ENCODE data around the gene KLHDC4. TPM values are rescaled to one million over a fixed set of nuclear protein-coding genes. Genes with fewer than 3 reads are reported as not detected.
A peak's percentile ranks its signal among the peaks of the same experiment; 100 is the strongest.

KLHDC4 gene
- total and polyA plus RNA-seq, 2 donors (not counting 1 experiment from before 2014, with no cell fraction given) = 51.3 to 90.8 TPM

DNA sequence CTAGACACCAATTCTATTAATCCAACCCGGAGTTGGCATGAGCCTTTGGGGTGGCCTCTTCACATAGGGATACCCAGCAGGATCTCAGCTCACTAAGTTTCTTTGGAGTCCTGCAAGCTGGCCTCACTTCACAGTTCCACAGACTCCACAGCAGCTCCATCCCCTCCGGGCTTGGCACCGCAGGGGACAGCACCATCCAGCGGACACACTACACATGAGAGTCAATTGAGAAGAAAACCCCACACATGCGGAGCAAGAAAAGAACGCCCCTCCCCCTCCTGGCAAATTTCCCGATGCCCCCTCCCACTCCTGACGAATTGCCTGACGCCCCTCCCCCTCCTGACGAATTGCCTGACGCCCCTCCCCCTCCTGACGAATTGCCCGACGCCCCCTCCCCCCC lies 31.1 kb downstream of the KLHDC4 start:
- Mint-ChIP-seq H3K27me3 (no peaks in the 10 kb centered on the region), H3K27ac (no peak overlapping the region), H3K4me1 (no peaks in the 10 kb centered on the region), H3K4me3 (no peak overlapping the region), H3K9me3 (ENCODE audit: insufficient read depth) (no peaks in the 10 kb centered on the region)
- Histone ChIP-seq H3K27ac (ENCODE audit: low read length in 2 of 2) (no peak overlapping the region), H3K27me3 (replicated peaks in 1 of 4; ENCODE audit: control extremely low read depth in 1 of 4, control insufficient read depth in 3 of 4, insufficient read depth in 4 of 4, low read length in 3 of 4) (no peaks in the 10 kb centered on the region), H3K36me3 (replicated peaks in 1 of 2; ENCODE audit: control extremely low read depth in 1 of 2, control insufficient read depth in 1 of 2, extremely low read depth in 1 of 2, insufficient read depth in 2 of 2, low read length in 1 of 2) (peaks cover 5 to 28% of the 10 kb centered on the region in 2 experiments), H3K4me1 (ENCODE audit: control insufficient read depth in 2 of 2, insufficient read depth in 2 of 2, low read length in 2 of 2) (peaks cover 0 to 3% of the 10 kb centered on the region in 2 donors), H4K20me1 (ENCODE audit: control insufficient read depth, insufficient read depth, low read length, poor library complexity, severe bottlenecking) (peaks cover 9% of the 10 kb centered on the region), H3K9ac (ENCODE audit: low read length) (no peak overlapping the region), H3K4me3 (ENCODE audit: control extremely low read depth in 1 of 5, extremely low read depth in 1 of 5, insufficient read depth in 1 of 5, low read depth in 2 of 5, low read length in 4 of 5) (no peak overlapping the region), H3K79me2 (ENCODE audit: control insufficient read depth, insufficient read depth, low read length) (peaks cover 16% of the 10 kb centered on the region), H2AFZ (ENCODE audit: insufficient read depth, low read depth, low read length, poor library complexity, severe bottlenecking) (no peak overlapping the region), H3K4me2 (replicated peaks; ENCODE audit: low read depth, low read length, poor library complexity, severe bottlenecking) (no peak overlapping the region), H3K9me3 (ENCODE audit: control extremely low read depth in 1 of 3, control insufficient read depth in 2 of 3, insufficient read depth in 1 of 3, low read length in 2 of 3) (no peaks in the 10 kb centered on the region)
- ATAC-seq (ENCODE audit: low read depth) (no peak), DNase-seq (no peak)
- POLR2A ChIA-PET = no interaction called here
- WGBS (ENCODE audit: insufficient coverage) = 97% methylated on average over 4 of the region's 14 CpGs
- CTCF ChIA-PET = no interaction called here
- intact Hi-C loops (cut with micrococcal nuclease) = no loop called here
- TF ChIP-seq, protein P1, sequence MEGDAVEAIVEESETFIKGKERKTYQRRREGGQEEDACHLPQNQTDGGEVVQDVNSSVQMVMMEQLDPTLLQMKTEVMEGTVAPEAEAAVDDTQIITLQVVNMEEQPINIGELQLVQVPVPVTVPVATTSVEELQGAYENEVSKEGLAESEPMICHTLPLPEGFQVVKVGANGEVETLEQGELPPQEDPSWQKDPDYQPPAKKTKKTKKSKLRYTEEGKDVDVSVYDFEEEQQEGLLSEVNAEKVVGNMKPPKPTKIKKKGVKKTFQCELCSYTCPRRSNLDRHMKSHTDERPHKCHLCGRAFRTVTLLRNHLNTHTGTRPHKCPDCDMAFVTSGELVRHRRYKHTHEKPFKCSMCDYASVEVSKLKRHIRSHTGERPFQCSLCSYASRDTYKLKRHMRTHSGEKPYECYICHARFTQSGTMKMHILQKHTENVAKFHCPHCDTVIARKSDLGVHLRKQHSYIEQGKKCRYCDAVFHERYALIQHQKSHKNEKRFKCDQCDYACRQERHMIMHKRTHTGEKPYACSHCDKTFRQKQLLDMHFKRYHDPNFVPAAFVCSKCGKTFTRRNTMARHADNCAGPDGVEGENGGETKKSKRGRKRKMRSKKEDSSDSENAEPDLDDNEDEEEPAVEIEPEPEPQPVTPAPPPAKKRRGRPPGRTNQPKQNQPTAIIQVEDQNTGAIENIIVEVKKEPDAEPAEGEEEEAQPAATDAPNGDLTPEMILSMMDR (IDR thresholded peaks at IDR 0.05) = no peak
- no peak for TF ChIP-seq EZH2 (IDR thresholded peaks at IDR 0.05; ENCODE audit: borderline replicate concordance, insufficient read depth, low read depth, low read length, poor library complexity, severe bottlenecking)

DNA sequence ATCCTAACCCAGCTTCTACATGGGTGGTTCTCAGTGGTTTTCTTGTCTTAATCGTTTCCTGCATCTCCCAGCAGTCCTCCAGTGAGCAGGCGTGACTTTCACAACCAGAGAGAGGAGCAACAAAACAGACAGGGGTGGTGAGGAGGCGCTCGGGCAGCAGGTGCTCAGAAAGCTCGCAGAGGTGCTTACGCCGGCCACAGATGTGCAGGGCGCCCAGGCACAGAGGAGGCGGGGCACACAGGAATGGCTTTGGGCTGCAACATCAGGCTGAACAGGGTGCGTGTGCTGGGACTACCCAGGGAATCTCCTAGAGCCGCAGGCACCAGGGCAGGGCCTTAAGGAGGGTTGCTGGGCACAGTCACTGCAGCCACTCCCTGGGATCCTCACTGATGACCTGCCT lies 32.6 kb downstream of the KLHDC4 start:
- H3K9ac ChIP-seq (ENCODE audit: low read length) = no peak overlapping the region
- WGBS (ENCODE audit: insufficient coverage) = 86% methylated on average over 10 of the region's 11 CpGs
- H3K4me1 ChIP-seq (ENCODE audit: control insufficient read depth in 2 of 2, insufficient read depth in 2 of 2, low read length in 2 of 2) = peaks cover 0 to 3% of the 10 kb centered on the region in 2 donors
- ChIA-PET CTCF (no interaction called here), POLR2A (no interaction called here)
- Mint-ChIP-seq H3K27me3 (no peaks in the 10 kb centered on the region), H3K27ac (peak overlapping the region; percentile 26), H3K9me3 (ENCODE audit: insufficient read depth) (no peaks in the 10 kb centered on the region), H3K4me3 (no peak overlapping the region), H3K4me1 (no peaks in the 10 kb centered on the region)
- intact Hi-C loops (cut with micrococcal nuclease) = no loop called here
- H3K27me3 ChIP-seq (replicated peaks in 1 of 4; ENCODE audit: control extremely low read depth in 1 of 4, control insufficient read depth in 3 of 4, insufficient read depth in 4 of 4, low read length in 3 of 4) = no peaks in the 10 kb centered on the region
- H4K20me1 ChIP-seq (ENCODE audit: control insufficient read depth, insufficient read depth, low read length, poor library complexity, severe bottlenecking) = peaks cover 9% of the 10 kb centered on the region
- H3K36me3 ChIP-seq (replicated peaks in 1 of 2; ENCODE audit: control extremely low read depth in 1 of 2, control insufficient read depth in 1 of 2, extremely low read depth in 1 of 2, insufficient read depth in 2 of 2, low read length in 1 of 2) = peaks cover 4 to 38% of the 10 kb centered on the region in 2 experiments
- ATAC-seq (ENCODE audit: low read depth) (no peak), DNase-seq (no peak)
- peaks cover 12% of the 10 kb centered on the region for H3K79me2 ChIP-seq (ENCODE audit: control insufficient read depth, insufficient read depth, low read length)
- H3K27ac ChIP-seq (ENCODE audit: low read length in 2 of 2) = no peak overlapping the region
- TF ChIP-seq, protein P1 (IDR thresholded peaks at IDR 0.05) = no peak
- no peak for TF ChIP-seq EZH2 (IDR thresholded peaks at IDR 0.05; ENCODE audit: borderline replicate concordance, insufficient read depth, low read depth, low read length, poor library complexity, severe bottlenecking)
- no peaks in the 10 kb centered on the region for H3K9me3 ChIP-seq (ENCODE audit: control extremely low read depth in 1 of 3, control insufficient read depth in 2 of 3, insufficient read depth in 1 of 3, low read length in 2 of 3)
- no peak overlapping the region for H3K4me3 ChIP-seq (ENCODE audit: control extremely low read depth in 1 of 5, extremely low read depth in 1 of 5, insufficient read depth in 1 of 5, low read depth in 2 of 5, low read length in 4 of 5)
- H2AFZ ChIP-seq (ENCODE audit: insufficient read depth, low read depth, low read length, poor library complexity, severe bottlenecking) = no peak overlapping the region
- no peak overlapping the region for H3K4me2 ChIP-seq (replicated peaks; ENCODE audit: low read depth, low read length, poor library complexity, severe bottlenecking)

Data from B cell (primary cell).